ENCODE data around the gene ACSL4. TPM values are rescaled to one million over a fixed set of nuclear protein-coding genes. Genes with fewer than 3 reads are reported as not detected.
A peak's percentile ranks its signal among the peaks of the same experiment; 100 is the strongest.

The ACSL4 gene
- total and polyA plus RNA-seq, 9 of the 15 experiments (the other 6 are each of a cell fraction or from before 2014, with no cell fraction given), result 9.8 to 35.1 (median 25.5) TPM

DNA sequence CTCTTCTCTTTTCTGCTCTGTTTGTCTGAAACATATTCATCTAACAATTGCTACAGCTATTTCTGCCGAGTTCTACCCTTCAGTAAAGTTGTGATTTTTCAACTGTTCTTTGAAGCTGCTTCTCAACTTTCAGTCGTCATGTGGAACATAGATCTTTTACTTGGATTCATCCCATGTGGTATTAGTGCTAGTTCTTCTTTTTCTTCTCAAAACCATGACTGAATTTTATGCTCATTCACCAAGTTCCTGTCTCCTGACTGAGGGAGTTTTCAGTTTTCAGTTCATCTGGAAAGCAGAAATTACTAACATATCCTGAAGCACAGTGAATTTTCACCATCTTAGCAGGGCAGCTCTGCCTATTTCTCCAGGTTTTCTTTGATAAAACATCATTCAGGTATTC lies 12.1 kb downstream of the ACSL4 start:
- no peak for ATAC-seq
- in situ Hi-C loops (cut with MboI), result loop anchor here (10.0 kb wide), 1 partner anchor 684 kb away; no protein-coding TSS in a partner anchor

More for the DNA sequence above, 12.1 kb downstream of the ACSL4 start:
- no peak for DNase-seq (ENCODE audit: extremely low read depth in 1 of 4, low spot score in 3 of 4)
- intact Hi-C loops (cut with micrococcal nuclease), result no loop called here
- H4K20me1 ChIP-seq (replicated peaks; ENCODE audit: control insufficient read depth, insufficient read depth, low read length), result no peaks in the 10 kb centered on the region
- TSS peak; percentile 6 for BruUV-seq (replicated peaks)
- ChIA-PET CTCF (ENCODE audit: low intra/inter-chr PET ratio) (no interaction called here), POLR2A (interaction anchor here (1.1 kb wide), 1 partner anchor 11 kb away, joined by 3 read pairs; no protein-coding TSS in a partner anchor)
- no peak overlapping the region for H3K27ac ChIP-seq (ENCODE audit: extremely low read depth, low read depth, low read length)
- FAIRE-seq, result no peak
- no peak overlapping the region for H3K9ac ChIP-seq (ENCODE audit: insufficient read depth in 1 of 2, low read depth in 2 of 2, low read length in 2 of 2)
- H3K9me3 ChIP-seq (replicated peaks; ENCODE audit: control insufficient read depth, insufficient read depth, low read depth, low read length), result no peaks in the 10 kb centered on the region
- H3K79me2 ChIP-seq (ENCODE audit: control insufficient read depth, insufficient read depth, low read length), result peaks cover 57% of the 10 kb centered on the region
- no peaks in the 10 kb centered on the region for H3K27me3 ChIP-seq (ENCODE audit: control insufficient read depth in 2 of 2, insufficient read depth in 2 of 2, low read length in 2 of 2)
- H3K36me3 ChIP-seq (ENCODE audit: control insufficient read depth, insufficient read depth, low read length), result no peaks in the 10 kb centered on the region
- H3K9me1 ChIP-seq (ENCODE audit: control insufficient read depth, insufficient read depth, low read length), result no peaks in the 10 kb centered on the region
- H3K4me1 ChIP-seq (replicated peaks in 1 of 2; ENCODE audit: control insufficient read depth in 2 of 2, insufficient read depth in 2 of 2, low read length in 2 of 2), result no peaks in the 10 kb centered on the region
- no peak overlapping the region for H3K4me3 ChIP-seq
- H3K4me2 ChIP-seq (ENCODE audit: insufficient read depth, low read length), result no peak overlapping the region
- no peak for TF ChIP-seq TOE1 (IDR thresholded peaks at IDR 0.05; ENCODE audit: borderline replicate concordance)
- no peak for TF ChIP-seq TOE1 (CRISPR knock-in tag; IDR thresholded peaks at IDR 0.05; ENCODE audit: borderline replicate concordance, low read depth)
- no peak for TF ChIP-seq RBM25 (IDR thresholded peaks at IDR 0.05; ENCODE audit: low read depth, low read length, severe bottlenecking)
- no peak for TF ChIP-seq ZNF146 (CRISPR knock-in tag; IDR thresholded peaks at IDR 0.05; ENCODE audit: unreplicated experiment)
- no peak for TF ChIP-seq CBX1 (IDR thresholded peaks at IDR 0.05; ENCODE audit: low read depth)
- no peak for TF ChIP-seq ZNF766 (CRISPR knock-in tag; conservative IDR thresholded peaks at IDR 0.05)
- TF ChIP-seq ARID1B (IDR thresholded peaks at IDR 0.05), result no peak
- TF ChIP-seq SAFB2 (IDR thresholded peaks at IDR 0.05; ENCODE audit: borderline replicate concordance, low read depth, low read length, severe bottlenecking), result no peak
- no peak for TF ChIP-seq FOXJ2 (tag; IDR thresholded peaks at IDR 0.05)
- no peak for TF ChIP-seq BRCA1 (IDR thresholded peaks at IDR 0.05)
- no peak for TF ChIP-seq BRCA1 (CRISPR knock-in tag; IDR thresholded peaks at IDR 0.05)
- TF ChIP-seq SREBF2 (CRISPR knock-in tag; IDR thresholded peaks at IDR 0.05), result no peak
- TF ChIP-seq, protein P1, sequence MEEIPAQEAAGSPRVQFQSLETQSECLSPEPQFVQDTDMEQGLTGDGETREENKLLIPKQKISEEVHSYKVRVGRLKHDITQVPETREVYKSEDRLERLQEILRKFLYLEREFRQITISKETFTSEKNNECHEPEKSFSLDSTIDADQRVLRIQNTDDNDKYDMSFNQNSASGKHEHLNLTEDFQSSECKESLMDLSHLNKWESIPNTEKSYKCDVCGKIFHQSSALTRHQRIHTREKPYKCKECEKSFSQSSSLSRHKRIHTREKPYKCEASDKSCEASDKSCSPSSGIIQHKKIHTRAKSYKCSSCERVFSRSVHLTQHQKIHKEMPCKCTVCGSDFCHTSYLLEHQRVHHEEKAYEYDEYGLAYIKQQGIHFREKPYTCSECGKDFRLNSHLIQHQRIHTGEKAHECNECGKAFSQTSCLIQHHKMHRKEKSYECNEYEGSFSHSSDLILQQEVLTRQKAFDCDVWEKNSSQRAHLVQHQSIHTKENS (CRISPR knock-in tag; IDR thresholded peaks at IDR 0.05), result no peak
- TF ChIP-seq ZNF12 (CRISPR knock-in tag; IDR thresholded peaks at IDR 0.05), result no peak
- TF ChIP-seq, protein P2, sequence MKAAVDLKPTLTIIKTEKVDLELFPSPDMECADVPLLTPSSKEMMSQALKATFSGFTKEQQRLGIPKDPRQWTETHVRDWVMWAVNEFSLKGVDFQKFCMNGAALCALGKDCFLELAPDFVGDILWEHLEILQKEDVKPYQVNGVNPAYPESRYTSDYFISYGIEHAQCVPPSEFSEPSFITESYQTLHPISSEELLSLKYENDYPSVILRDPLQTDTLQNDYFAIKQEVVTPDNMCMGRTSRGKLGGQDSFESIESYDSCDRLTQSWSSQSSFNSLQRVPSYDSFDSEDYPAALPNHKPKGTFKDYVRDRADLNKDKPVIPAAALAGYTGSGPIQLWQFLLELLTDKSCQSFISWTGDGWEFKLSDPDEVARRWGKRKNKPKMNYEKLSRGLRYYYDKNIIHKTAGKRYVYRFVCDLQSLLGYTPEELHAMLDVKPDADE (conservative IDR thresholded peaks at IDR 0.05; ENCODE audit: control insufficient read depth, low read depth, low read length), result no peak
- TF ChIP-seq NFE2L1 (tag; IDR thresholded peaks at IDR 0.05; ENCODE audit: borderline replicate concordance, low read depth), result no peak
- 63% methylated on average over 1 of the region's 2 CpGs for WGBS (ENCODE audit: insufficient coverage, low coverage, missing lambda C conversion rate)
- no peak overlapping the region for H2AFZ ChIP-seq (ENCODE audit: low read depth, low read length)
